Activated T-helper 1 cell treated with Interleukin-2 at 50 U/mL for 16 hours (primary cell): ENCODE data around the gene AMDHD1.

Experiments used
- DNase-seq: peaks from one replicate; pipeline ENCODE4 v3.0.0-alpha.2; 2020; ENCODE audit warnings: low read depth

Gene AMDHD1

DNA sequence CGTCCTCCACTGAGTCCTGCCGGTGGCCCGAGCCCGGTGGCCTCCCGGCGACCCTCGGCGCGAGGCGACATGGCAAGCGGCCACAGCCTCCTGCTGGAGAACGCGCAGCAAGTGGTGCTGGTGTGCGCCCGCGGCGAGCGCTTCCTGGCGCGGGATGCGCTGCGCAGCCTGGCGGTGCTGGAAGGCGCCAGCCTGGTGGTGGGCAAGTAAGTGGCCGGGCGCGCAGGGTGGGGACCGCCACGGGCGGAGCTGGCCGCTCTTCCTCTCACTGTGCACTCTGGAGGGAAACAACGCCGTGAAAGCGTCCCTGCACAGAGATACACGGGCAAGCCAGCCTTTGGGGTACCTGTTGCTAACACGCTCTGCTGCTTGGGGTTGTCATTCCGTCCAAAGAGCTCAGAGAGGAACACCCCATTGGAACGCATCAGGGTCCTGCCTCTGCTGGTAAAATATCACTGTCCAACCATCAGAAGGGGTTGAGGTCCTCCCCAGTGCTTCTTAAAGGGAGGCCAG is at the start of gene AMDHD1:
AMDHD1 (plus strand) TSS at position 2 of the 513 bp plus-strand sequence; CDS start at position 70, 68 bp downstream.
- DNase-seq, result peak; percentile 56

DNA sequence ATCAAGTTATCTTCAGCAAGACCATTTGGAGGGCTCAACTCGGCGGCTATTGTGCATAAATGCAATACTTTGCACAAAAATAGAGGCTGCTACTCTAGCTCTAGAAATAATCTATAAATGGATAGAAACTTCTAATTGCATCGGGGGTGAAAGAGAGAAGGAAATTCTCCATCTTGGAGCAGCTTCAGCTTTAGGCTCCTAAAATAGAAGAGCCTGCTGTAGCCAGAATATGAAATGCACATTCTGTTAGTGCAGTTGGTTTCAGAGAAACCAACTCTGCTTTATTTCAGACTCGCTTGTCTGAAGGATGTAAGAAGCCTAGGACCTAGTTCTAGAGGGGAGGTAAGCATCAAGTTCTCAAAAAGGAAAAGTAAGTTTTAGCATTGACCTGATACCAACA is 46.3 kb upstream of the AMDHD1 start:
- no peak for DNase-seq

DNA sequence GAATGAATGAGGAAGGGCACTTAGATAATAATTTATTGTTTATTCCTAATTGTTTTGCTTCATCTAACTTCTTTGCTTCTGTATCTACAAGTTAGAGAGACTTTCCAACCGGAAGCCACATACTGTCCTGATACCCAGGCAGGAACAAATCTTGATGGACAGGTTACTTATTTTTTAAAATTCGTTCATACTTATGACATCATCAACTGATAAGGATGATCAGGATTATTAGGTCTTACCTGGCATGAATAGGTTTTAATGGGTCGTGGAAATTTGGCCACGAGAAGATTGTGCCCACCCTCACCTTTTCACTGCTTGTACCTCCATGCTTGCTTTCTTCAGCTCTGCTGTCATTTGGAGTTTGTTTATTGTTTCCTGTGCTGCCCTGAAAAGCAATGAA is 45.0 kb upstream of the AMDHD1 start:
- no peak for DNase-seq

- no peak for DNase-seq
Observed at GRCh38 chr12:95908573-95908972, 34.6 kb upstream of the AMDHD1 start.

- DNase-seq, result no peak
Observed at GRCh38 chr12:95909871-95910270, 33.3 kb upstream of the AMDHD1 start.

- DNase-seq, result peak; percentile 4
Observed at GRCh38 chr12:95918194-95918993, 24.7 kb upstream of the AMDHD1 start.

DNA sequence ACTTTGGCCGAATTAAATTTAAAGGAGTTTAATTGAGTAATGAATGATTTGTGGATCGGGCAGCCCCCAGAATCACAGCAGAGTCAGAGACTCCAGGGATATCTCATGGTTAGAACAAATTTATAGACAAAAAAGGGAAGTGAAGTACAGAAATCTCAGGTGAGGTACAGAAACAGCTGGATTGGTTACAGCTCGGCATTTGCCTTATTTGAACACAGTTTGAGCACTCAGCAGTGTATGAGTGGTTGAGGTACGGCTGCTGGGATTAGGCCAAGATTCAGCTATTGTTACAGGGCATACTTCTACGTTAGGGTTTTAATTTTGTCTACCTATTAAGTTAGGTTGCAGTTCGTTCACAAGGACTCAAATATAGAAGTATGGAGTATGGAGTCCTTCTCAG is 24.0 kb upstream of the AMDHD1 start:
- DNase-seq, result no peak

DNA sequence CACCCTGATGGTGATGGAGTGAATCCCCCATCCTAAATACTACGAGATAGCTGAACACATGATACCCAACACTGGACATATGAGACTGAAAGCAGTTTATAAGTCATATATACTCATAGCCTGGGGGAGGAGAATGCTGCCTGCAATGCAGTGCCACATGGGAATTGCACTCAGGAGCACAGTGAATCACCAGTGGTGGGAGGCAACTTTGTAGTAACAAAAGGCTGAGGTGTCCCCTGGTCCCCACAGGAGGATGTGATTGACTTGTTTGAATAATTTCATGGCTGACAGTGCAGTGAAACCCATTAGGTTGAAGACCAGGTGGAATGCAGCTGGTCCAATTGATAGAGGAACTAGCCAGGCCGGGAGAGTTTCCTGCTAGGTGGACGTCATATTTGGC is 20.9 kb upstream of the AMDHD1 start:
- no peak for DNase-seq

- no peak for DNase-seq
Observed at GRCh38 chr12:95940514-95940913, 2.6 kb upstream of the AMDHD1 start.

DNA sequence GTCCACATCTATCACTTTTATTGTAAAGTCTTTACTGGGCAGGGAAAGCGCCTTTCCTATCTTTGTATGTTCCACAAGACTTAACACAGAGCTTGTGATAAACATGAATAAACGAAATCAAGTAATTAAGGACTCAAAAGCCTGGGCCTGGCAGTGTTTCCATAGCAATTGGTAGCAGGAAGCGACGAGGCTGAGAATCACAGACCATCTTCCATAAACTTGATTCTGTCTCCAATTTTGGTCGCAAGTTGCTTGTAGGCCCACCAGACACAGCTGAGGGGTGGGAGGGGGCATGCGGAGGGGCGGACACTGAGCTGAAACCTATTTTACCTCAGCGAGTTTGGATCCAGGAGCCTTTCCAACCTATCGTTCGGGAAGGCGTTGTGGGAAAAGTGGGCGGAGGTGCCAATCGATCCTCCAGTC is 1.0 kb upstream of the AMDHD1 start:
- no peak for DNase-seq

GRCh38 chr12:95942524-95943329 is 404 bp upstream of the AMDHD1 start, which contains the start of gene CCDC38:
CCDC38 (minus strand) TSS chr12:95942614; CDS start chr12:95936509, 6,105 bp downstream.
- DNase-seq, result peak; percentile 69

DNA sequence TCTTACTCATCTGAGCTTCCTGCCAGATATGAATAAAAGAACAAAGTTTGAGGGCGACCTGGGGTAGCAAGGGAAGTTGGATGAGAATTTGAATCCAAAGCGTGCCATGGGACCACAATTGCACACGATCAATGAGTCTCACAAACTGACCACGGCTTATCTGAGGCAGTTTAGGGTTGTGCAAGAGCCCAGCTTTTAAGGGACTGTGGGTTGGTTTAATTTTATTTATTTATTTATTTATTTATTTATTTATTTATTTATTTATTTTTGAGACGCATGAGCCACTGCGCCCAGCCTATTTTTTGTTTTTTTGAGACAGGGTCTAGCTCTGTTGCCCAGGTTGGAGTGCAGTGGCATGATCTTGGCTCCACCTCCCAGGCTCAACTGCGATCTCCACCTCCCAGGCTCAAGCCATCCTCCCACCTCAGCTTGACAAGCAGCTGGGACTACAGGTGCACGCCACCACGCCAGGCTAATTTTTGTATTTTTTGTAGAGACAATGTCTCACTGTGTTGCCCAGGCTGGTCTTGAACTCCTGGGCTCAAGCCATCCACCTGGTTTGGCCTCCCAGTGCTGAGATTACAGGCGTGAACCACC is 1.1 kb downstream of the AMDHD1 start:
- DNase-seq, result no peak

GRCh38 chr12:95949477-95950206 is 6.5 kb downstream of the AMDHD1 start:
- DNase-seq, result no peak

DNA sequence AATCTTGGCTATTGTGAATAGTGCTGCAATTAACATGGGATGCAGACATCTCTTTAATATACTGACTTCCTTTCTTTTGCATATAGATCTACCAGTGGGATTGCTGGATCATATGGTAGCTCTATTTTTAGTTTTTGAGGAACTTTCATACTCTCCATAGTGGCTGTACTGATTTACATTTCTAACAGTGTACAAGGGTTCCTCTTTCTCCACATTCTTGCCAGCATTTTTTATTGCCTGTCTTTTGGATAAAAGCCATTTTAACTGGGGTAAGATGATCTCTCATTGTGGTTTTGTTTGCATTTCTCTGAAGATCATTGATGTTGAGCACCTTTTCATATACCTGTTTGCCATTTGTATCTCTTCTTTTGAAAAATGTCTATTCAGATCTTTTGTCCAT is 8.4 kb downstream of the AMDHD1 start:
- no peak for DNase-seq

DNA sequence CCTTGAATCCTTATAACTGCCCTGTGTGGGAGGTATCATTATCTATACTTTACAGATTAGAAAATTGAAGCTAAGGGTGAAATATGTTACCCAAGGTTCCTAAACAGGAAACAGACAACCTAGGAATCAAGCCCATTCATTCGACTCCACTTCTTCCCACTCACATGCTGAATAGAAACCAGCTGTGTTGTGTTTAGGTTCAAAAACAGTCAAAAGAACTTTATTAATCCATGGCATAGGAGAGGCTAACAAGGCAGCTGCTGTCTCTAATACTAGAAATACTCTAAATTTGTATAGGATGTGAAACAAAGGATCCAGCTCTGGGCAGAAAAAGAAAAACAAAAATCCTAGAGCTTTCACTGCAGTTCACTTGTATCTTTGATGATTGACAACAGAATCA is 9.9 kb downstream of the AMDHD1 start:
- DNase-seq, result no peak

GRCh38 chr12:95955549-95956159 is 12.5 kb downstream of the AMDHD1 start:
- no peak for DNase-seq

GRCh38 chr12:95956557-95957145 is 13.5 kb downstream of the AMDHD1 start:
- no peak for DNase-seq

- DNase-seq, result no peak
Observed at GRCh38 chr12:95959107-95959506, 16.0 kb downstream of the AMDHD1 start.

GRCh38 chr12:95960241-95960640 is 17.1 kb downstream of the AMDHD1 start:
- no peak for DNase-seq

DNA sequence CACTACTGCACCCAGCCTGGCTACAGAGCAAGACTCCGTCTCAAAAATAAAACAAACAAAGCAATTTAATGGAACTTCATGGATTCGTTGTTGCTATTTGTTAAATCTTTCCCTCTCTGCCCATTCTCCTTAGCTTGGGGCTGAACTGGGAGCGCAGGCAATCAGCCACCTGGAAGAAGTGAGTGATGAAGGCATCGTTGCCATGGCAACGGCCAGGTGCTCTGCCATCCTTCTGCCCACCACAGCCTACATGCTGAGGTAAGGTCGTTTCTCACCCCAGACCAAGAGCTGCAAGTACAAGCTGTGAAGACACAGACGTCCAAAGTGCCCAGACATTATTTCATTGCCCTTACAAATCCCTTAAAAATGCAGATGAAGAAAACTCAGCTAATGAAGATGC is 19.1 kb downstream of the AMDHD1 start:
- DNase-seq, result no peak

- no peak for DNase-seq
Observed at GRCh38 chr12:95963096-95963495, 20.0 kb downstream of the AMDHD1 start.
